ENCODE data around the gene ZNF512.
"Not testable (repeated sequence)": the region's sequence is repeated elsewhere in the genome, so short reads cannot be mapped to it uniquely, and the experiment has no call there.

- not testable (repeated sequence) for TF ChIP-seq CTCF (conservative IDR thresholded peaks at IDR 0.05; ENCODE audit: low read depth, low read length); EZH2 (IDR thresholded peaks at IDR 0.05; ENCODE audit: low read length, unreplicated experiment)
Measured at GRCh38 chr2:27595412-27595811, 12.6 kb downstream of the ZNF512 start.
